Panc1 (cell line): ENCODE data around the gene RAB33A. TPM values are rescaled to one million over a fixed set of nuclear protein-coding genes. Genes with fewer than 3 reads are reported as not detected.

ENCODE experiments used
- ATAC-seq: fragments of 200-7000 bp; cut with Tn5 transposase; 2 replicates; pipeline ENCODE4 v1.9.1; 2020; ENCODE audit warnings: mild to moderate bottlenecking, moderate library complexity
- BruUV-seq: library from RNA; stranded (reverse); fragments of 400-500 nt; replicated peaks from 2 replicates; lab custom pipeline; 2021; lab: Mats Ljungman, UMichigan
- CTCF ChIA-PET: fragments of 300-600 bp; sonication (Branson Sonifier 250); formaldehyde crosslinking; loops from one replicate; lab custom pipeline; 2022; ENCODE audit warnings: antibody characterized with exemption; lab: Charles Lee
- POLR2A ChIA-PET: fragments of 300-600 bp; sonication (Branson Sonifier 250); formaldehyde crosslinking; loops from one replicate; lab custom pipeline; 2022; ENCODE audit warnings: antibody characterized with exemption; lab: Charles Lee
- DNase-seq: peaks from one replicate; pipeline ENCODE4 v3.0.0-alpha.2; 2010; ENCODE audit warnings: low read depth, low spot score
- H3K27ac ChIP-seq: 2 replicates; pipeline ENCODE4 v1.5.1; 2011; ENCODE audit warnings: mild to moderate bottlenecking, low read length, inconsistent platforms
- H3K27me3 ChIP-seq: fragments of 200-500 bp; sonication (Bioruptor generic); 2 replicates; pipeline ENCODE4 v1.6.0; 2014; ENCODE audit warnings: low read length, inconsistent platforms; ENCODE audit not compliant: control insufficient read depth, insufficient read depth
- H3K36me3 ChIP-seq: fragments of 200-500 bp; sonication (Bioruptor generic); 2 replicates; pipeline ENCODE4 v1.5.1; 2014; ENCODE audit warnings: inconsistent platforms, mild to moderate bottlenecking, low read length, moderate library complexity; ENCODE audit not compliant: control insufficient read depth, insufficient read depth
- H3K4me1 ChIP-seq: 2 replicates; pipeline ENCODE4 v1.5.1; 2011; ENCODE audit warnings: inconsistent platforms, mild to moderate bottlenecking, low read length, moderate library complexity; ENCODE audit not compliant: control insufficient read depth, insufficient read depth
- H3K4me3 ChIP-seq, 2 experiments: 2 replicates each; pipeline ENCODE4 v1.5.1; 2011 to 2012; ENCODE audit warnings: low read depth in 2 of 2, low read length in 2 of 2, mild to moderate bottlenecking in 2 of 2, inconsistent platforms in 1 of 2, moderate library complexity in 1 of 2
- H3K9me3 ChIP-seq: fragments of 200-500 bp; sonication (Bioruptor generic); 2 replicates; pipeline ENCODE4 v1.5.1; 2014; ENCODE audit warnings: low read depth, mild to moderate bottlenecking, inconsistent platforms, low read length, moderate library complexity; ENCODE audit not compliant: control insufficient read depth, insufficient read depth
- POLR2AphosphoS5 ChIP-seq: IDR thresholded peaks from 2 replicates; pipeline ENCODE4 v1.6.1; 2012; ENCODE audit warnings: mild to moderate bottlenecking, low read depth, low read length, moderate library complexity
- SIN3A ChIP-seq: IDR thresholded peaks from 2 replicates; pipeline ENCODE4 v1.6.1; 2012; ENCODE audit warnings: low read depth, mild to moderate bottlenecking, low read length, moderate library complexity, borderline replicate concordance; ENCODE audit not compliant: insufficient read depth
- TCF7L2 ChIP-seq: IDR thresholded peaks from 2 replicates; pipeline ENCODE4 v1.6.1; 2011; ENCODE audit warnings: mild to moderate bottlenecking, low read depth, low read length, inconsistent platforms
- in situ Hi-C: cut with HindIII; loops from 2 replicates; pipeline ENCODE4 v1.10.0; 2016; ENCODE audit warnings: low sequenced_read_pairs, low pct_unique_long_range_greater_than_20kb
- intact Hi-C: fragments of 100-400 bp; cut with micrococcal nuclease; formaldehyde crosslinking; loops from one replicate; pipeline ENCODE4 v1.10.0; 2022; ENCODE audit not compliant: unreplicated experiment
- total RNA-seq: library from RNA; stranded (reverse); gene quantifications from one replicate; pipeline ENCODE4 v1.2.1, GENCODE V29; 2021; ENCODE audit not compliant: unreplicated experiment
- TF ChIP-seq, protein P1 (sequence below): fragments of 450-650 bp; IDR thresholded peaks from 2 replicates; pipeline ENCODE4 v1.5.1; 2017; ENCODE audit warnings: mild to moderate bottlenecking
- TF ChIP-seq, protein P2 (sequence below), 2 experiments: IDR thresholded peaks; 2 replicates each; pipeline ENCODE4 v1.6.1; 2011 to 2012; ENCODE audit warnings: low read depth in 2 of 2, control low read depth in 1 of 2, low read length in 1 of 2, mild to moderate bottlenecking in 1 of 2, moderate library complexity in 1 of 2; ENCODE audit not compliant: insufficient read depth in 1 of 2

The RAB33A gene
- total RNA-seq, 1 experiment from 2014 or later = 2.2 TPM

DNA sequence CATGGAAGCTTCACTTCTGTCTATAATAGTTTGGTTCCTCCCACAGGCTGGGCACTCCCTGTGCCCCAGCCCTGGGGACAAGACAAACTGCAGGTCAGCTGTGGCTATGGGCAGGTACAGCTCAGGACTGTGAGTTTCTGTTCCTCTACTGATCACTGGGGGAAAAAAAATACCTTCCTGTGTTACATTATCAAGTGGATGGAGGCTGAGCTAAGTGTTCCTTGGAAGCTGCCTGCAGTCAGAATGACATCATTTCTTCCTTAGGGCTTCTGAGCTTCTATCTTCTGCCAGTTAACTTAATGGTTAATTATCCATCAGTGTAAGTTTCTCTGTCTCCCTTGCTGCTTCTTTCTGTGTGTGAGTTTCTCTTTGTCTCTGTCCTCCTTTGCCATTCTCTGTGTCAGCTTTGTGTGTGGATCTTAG lies 4.6 kb downstream of the RAB33A start:
- H3K27ac ChIP-seq = no peak overlapping the region
- H3K9me3 ChIP-seq = no peaks in the 10 kb centered on the region
- ChIA-PET CTCF (no interaction called here), POLR2A (no interaction called here)
- TF ChIP-seq, protein P1, sequence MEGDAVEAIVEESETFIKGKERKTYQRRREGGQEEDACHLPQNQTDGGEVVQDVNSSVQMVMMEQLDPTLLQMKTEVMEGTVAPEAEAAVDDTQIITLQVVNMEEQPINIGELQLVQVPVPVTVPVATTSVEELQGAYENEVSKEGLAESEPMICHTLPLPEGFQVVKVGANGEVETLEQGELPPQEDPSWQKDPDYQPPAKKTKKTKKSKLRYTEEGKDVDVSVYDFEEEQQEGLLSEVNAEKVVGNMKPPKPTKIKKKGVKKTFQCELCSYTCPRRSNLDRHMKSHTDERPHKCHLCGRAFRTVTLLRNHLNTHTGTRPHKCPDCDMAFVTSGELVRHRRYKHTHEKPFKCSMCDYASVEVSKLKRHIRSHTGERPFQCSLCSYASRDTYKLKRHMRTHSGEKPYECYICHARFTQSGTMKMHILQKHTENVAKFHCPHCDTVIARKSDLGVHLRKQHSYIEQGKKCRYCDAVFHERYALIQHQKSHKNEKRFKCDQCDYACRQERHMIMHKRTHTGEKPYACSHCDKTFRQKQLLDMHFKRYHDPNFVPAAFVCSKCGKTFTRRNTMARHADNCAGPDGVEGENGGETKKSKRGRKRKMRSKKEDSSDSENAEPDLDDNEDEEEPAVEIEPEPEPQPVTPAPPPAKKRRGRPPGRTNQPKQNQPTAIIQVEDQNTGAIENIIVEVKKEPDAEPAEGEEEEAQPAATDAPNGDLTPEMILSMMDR = no peak
- TF ChIP-seq TCF7L2 (no peak), SIN3A (no peak), POLR2AphosphoS5 (no peak)
- TF ChIP-seq, protein P2, sequence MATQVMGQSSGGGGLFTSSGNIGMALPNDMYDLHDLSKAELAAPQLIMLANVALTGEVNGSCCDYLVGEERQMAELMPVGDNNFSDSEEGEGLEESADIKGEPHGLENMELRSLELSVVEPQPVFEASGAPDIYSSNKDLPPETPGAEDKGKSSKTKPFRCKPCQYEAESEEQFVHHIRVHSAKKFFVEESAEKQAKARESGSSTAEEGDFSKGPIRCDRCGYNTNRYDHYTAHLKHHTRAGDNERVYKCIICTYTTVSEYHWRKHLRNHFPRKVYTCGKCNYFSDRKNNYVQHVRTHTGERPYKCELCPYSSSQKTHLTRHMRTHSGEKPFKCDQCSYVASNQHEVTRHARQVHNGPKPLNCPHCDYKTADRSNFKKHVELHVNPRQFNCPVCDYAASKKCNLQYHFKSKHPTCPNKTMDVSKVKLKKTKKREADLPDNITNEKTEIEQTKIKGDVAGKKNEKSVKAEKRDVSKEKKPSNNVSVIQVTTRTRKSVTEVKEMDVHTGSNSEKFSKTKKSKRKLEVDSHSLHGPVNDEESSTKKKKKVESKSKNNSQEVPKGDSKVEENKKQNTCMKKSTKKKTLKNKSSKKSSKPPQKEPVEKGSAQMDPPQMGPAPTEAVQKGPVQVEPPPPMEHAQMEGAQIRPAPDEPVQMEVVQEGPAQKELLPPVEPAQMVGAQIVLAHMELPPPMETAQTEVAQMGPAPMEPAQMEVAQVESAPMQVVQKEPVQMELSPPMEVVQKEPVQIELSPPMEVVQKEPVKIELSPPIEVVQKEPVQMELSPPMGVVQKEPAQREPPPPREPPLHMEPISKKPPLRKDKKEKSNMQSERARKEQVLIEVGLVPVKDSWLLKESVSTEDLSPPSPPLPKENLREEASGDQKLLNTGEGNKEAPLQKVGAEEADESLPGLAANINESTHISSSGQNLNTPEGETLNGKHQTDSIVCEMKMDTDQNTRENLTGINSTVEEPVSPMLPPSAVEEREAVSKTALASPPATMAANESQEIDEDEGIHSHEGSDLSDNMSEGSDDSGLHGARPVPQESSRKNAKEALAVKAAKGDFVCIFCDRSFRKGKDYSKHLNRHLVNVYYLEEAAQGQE (IDR thresholded peaks at IDR 0.05; ENCODE audit: insufficient read depth in 1 of 2, low read depth in 2 of 2, low read length in 1 of 2) = no peak
- in situ Hi-C loops (no loop called here), intact Hi-C loops (no loop called here)
- no TSS peak for BruUV-seq
- ATAC-seq = no peak
- H3K4me1 ChIP-seq = peaks cover 21% of the 10 kb centered on the region
- no peaks in the 10 kb centered on the region for H3K36me3 ChIP-seq
- no peak overlapping the region for H3K4me3 ChIP-seq
- DNase-seq = no peak
- no peaks in the 10 kb centered on the region for H3K27me3 ChIP-seq

DNA sequence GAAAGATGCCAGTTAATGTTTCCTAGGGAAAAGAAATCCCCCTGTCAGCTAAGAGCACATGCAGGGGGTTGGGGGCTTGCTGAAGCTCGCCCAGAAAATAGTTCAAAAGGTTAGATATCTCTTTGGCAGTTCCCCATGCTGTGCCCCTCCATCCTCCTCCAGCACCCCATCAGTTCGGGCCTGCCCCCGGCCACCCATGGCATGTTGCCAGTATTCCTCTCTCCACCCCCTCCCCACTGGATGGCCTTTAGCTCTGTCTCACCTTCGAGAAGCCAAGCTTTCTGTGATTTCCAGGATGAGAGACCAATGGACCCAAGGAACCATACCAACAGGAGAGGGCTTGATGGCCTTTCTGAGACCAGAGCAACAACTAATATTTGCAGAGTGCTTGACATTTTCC lies 5.2 kb downstream of the RAB33A start:
- TF ChIP-seq, protein P2 (IDR thresholded peaks at IDR 0.05; ENCODE audit: insufficient read depth in 1 of 2, low read depth in 2 of 2, low read length in 1 of 2) = no peak
- TF ChIP-seq SIN3A (no peak), TCF7L2 (no peak), POLR2AphosphoS5 (no peak)
- TF ChIP-seq, protein P1 = no peak
- Histone ChIP-seq H3K4me1 (peaks cover 21% of the 10 kb centered on the region), H3K9me3 (no peaks in the 10 kb centered on the region), H3K4me3 (no peak overlapping the region), H3K27ac (no peak overlapping the region), H3K27me3 (no peaks in the 10 kb centered on the region), H3K36me3 (no peaks in the 10 kb centered on the region)
- no TSS peak for BruUV-seq
- no peak for DNase-seq
- intact Hi-C loops (no loop called here), in situ Hi-C loops (no loop called here)
- CTCF ChIA-PET = no interaction called here
- no peak for ATAC-seq
- POLR2A ChIA-PET = no interaction called here
